ENCODE data around the gene TTC7B.

TTC7B gene

DNA sequence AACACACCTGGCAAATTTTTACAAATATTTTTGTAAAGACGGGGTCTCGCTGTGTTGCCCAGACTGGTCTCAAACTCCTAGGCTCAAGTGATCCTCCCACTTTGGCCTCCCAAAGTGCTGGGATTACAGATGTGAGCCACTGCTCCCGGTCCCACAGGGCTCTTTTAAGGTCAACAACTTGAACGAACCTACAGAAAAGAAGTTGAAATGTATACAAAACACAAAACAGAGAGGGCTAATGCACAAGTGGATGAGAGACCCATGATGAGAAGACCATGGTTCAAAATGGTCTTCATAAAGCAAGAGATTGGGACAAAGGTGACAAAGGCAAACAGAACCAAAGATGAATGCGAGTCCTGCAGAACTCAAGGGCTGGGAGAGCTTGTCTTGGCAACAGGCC, 328.0 kb downstream of the TTC7B start:
- Histone ChIP-seq H3K4me3 (ENCODE audit: low read length) (no peak overlapping the region), H3K27ac (ENCODE audit: low read length) (no peak overlapping the region), H3K36me3 (ENCODE audit: control insufficient read depth, low read depth, low read length) (no peaks in the 10 kb centered on the region), H3K9ac (ENCODE audit: low read length) (no peak overlapping the region), H3K9me3 (ENCODE audit: control insufficient read depth, low read depth, low read length) (no peaks in the 10 kb centered on the region), H3K4me1 (ENCODE audit: control insufficient read depth, low read depth, low read length) (peaks cover 13% of the 10 kb centered on the region), H3K27me3 (ENCODE audit: control insufficient read depth, insufficient read depth, low read length) (no peaks in the 10 kb centered on the region)

DNA sequence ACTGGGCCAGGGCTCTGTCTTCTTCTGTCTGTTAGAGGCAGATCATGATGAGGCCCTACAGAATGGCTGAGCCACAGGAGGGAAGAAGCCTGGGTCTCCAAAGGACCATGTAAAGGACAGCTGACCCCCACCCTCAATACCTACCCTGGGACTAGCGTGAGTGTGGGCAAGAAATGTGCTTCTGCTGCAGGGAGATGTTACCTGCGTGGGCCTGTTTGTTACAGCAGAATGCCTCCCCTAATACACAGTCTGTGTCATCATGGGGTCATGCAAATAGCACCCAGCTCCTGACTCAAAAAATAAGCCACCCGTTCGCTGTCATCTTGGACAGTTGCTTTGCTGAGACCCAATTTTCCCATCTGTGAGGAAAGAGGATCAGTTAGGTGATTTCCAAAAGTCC, 328.8 kb downstream of the TTC7B start:
- Histone ChIP-seq H3K27me3 (ENCODE audit: control insufficient read depth, insufficient read depth, low read length) (no peaks in the 10 kb centered on the region), H3K9ac (ENCODE audit: low read length) (no peak overlapping the region), H3K4me1 (ENCODE audit: control insufficient read depth, low read depth, low read length) (peaks cover 13% of the 10 kb centered on the region), H3K9me3 (ENCODE audit: control insufficient read depth, low read depth, low read length) (no peaks in the 10 kb centered on the region), H3K4me3 (ENCODE audit: low read length) (no peak overlapping the region), H3K27ac (ENCODE audit: low read length) (no peak overlapping the region), H3K36me3 (ENCODE audit: control insufficient read depth, low read depth, low read length) (no peaks in the 10 kb centered on the region)

DNA sequence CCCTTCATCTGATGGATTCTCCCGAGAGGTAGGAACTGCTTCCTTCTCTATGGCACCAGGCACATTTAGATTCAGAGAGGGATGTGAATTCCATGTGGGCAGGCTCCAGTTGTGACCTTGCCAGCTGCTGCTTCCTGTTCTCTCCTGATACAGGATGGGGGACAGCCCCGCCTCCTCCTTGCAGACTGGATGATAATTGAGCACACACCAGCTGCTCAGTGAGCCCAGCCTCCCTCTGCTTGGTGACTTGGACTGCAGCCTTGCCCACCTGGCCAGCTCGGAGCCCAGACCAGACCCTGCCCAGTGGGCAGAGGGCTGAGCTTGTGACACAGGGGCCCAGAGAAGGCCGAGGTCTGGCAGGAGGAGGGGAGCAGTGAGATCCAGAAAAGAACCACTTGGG, 329.2 kb downstream of the TTC7B start:
- H3K9ac ChIP-seq (ENCODE audit: low read length), result no peak overlapping the region
- peaks cover 10% of the 10 kb centered on the region for H3K4me1 ChIP-seq (ENCODE audit: control insufficient read depth, low read depth, low read length)
- no peaks in the 10 kb centered on the region for H3K36me3 ChIP-seq (ENCODE audit: control insufficient read depth, low read depth, low read length)
- no peak overlapping the region for H3K4me3 ChIP-seq (ENCODE audit: low read length)
- H3K27me3 ChIP-seq (ENCODE audit: control insufficient read depth, insufficient read depth, low read length), result no peaks in the 10 kb centered on the region
- H3K9me3 ChIP-seq (ENCODE audit: control insufficient read depth, low read depth, low read length), result no peaks in the 10 kb centered on the region
- H3K27ac ChIP-seq (ENCODE audit: low read length), result no peak overlapping the region

DNA sequence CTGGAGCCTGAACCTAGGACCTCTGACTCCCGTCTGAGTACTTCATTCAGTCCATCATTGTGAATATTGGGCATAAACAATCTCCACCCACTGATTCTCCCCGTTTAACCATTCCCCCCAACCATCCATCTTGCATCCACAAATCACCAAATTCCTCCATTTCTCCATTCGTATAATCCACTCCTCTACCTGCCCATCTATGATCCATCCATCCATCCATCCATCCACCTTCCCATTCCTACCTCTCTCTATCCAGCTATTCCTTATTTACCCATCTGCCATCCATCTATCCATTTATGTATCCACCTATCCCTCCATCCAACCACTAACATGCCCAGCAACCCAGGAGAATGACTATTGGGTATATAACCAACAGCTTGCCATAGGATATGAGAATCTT, 331.9 kb downstream of the TTC7B start:
- Histone ChIP-seq H3K27me3 (ENCODE audit: control insufficient read depth, insufficient read depth, low read length) (no peaks in the 10 kb centered on the region), H3K9me3 (ENCODE audit: control insufficient read depth, low read depth, low read length) (no peaks in the 10 kb centered on the region), H3K27ac (ENCODE audit: low read length) (no peak overlapping the region), H3K4me1 (ENCODE audit: control insufficient read depth, low read depth, low read length) (no peaks in the 10 kb centered on the region), H3K36me3 (ENCODE audit: control insufficient read depth, low read depth, low read length) (no peaks in the 10 kb centered on the region), H3K4me3 (ENCODE audit: low read length) (no peak overlapping the region), H3K9ac (ENCODE audit: low read length) (no peak overlapping the region)

- H3K9me3 ChIP-seq (ENCODE audit: control insufficient read depth, low read depth, low read length), result no peaks in the 10 kb centered on the region
- H3K27me3 ChIP-seq (ENCODE audit: control insufficient read depth, insufficient read depth, low read length), result no peaks in the 10 kb centered on the region
- H3K4me3 ChIP-seq (ENCODE audit: low read length), result no peak overlapping the region
- H3K27ac ChIP-seq (ENCODE audit: low read length), result no peak overlapping the region
- H3K36me3 ChIP-seq (ENCODE audit: control insufficient read depth, low read depth, low read length), result no peaks in the 10 kb centered on the region
- H3K4me1 ChIP-seq (ENCODE audit: control insufficient read depth, low read depth, low read length), result no peaks in the 10 kb centered on the region
- no peak overlapping the region for H3K9ac ChIP-seq (ENCODE audit: low read length)
These were observed 332.7 kb downstream of the TTC7B start for GRCh38 chr14:90483571-90483974.

- no peaks in the 10 kb centered on the region for H3K27me3 ChIP-seq (ENCODE audit: control insufficient read depth, insufficient read depth, low read length)
- H3K4me1 ChIP-seq (ENCODE audit: control insufficient read depth, low read depth, low read length), result no peaks in the 10 kb centered on the region
- no peaks in the 10 kb centered on the region for H3K9me3 ChIP-seq (ENCODE audit: control insufficient read depth, low read depth, low read length)
- H3K4me3 ChIP-seq (ENCODE audit: low read length), result no peak overlapping the region
- no peak overlapping the region for H3K27ac ChIP-seq (ENCODE audit: low read length)
- no peak overlapping the region for H3K9ac ChIP-seq (ENCODE audit: low read length)
- no peaks in the 10 kb centered on the region for H3K36me3 ChIP-seq (ENCODE audit: control insufficient read depth, low read depth, low read length)
These were observed 333.1 kb downstream of the TTC7B start for GRCh38 chr14:90483117-90483516.

- Histone ChIP-seq H3K4me3 (ENCODE audit: low read length) (no peak overlapping the region), H3K27me3 (ENCODE audit: control insufficient read depth, insufficient read depth, low read length) (no peaks in the 10 kb centered on the region), H3K36me3 (ENCODE audit: control insufficient read depth, low read depth, low read length) (no peaks in the 10 kb centered on the region), H3K9me3 (ENCODE audit: control insufficient read depth, low read depth, low read length) (peaks cover 28% of the 10 kb centered on the region), H3K9ac (ENCODE audit: low read length) (no peak overlapping the region), H3K4me1 (ENCODE audit: control insufficient read depth, low read depth, low read length) (no peaks in the 10 kb centered on the region), H3K27ac (ENCODE audit: low read length) (no peak overlapping the region)
These were observed 340.9 kb downstream of the TTC7B start for GRCh38 chr14:90475298-90475697.
